Nephron progenitor cell (in vitro differentiated cells): ENCODE data around the gene ARHGAP25.
"Not testable (repeated sequence)": the region's sequence is repeated elsewhere in the genome, so short reads cannot be mapped to it uniquely, and the experiment has no call there.

Experiments
- DNase-seq: peaks from one replicate; pipeline ENCODE4 v3.0.0; 2021
- H3K27ac Mint-ChIP-seq: 2 replicates; pipeline ENCODE4 v1.8.0; 2021; ENCODE audit warnings: mild to moderate bottlenecking, moderate library complexity, mixed read lengths
- H3K27me3 Mint-ChIP-seq: 2 replicates; pipeline ENCODE4 v1.8.0; 2021; ENCODE audit warnings: mild to moderate bottlenecking, low read depth, mixed read lengths; ENCODE audit not compliant: poor library complexity
- H3K36me3 Mint-ChIP-seq: 2 replicates; pipeline ENCODE4 v1.8.0; 2021; ENCODE audit warnings: low read depth, mixed read lengths
- H3K4me1 Mint-ChIP-seq: 2 replicates; pipeline ENCODE4 v1.8.0; 2021; ENCODE audit warnings: mixed read lengths
- H3K4me3 Mint-ChIP-seq: 2 replicates; pipeline ENCODE4 v1.8.0; 2021; ENCODE audit warnings: mild to moderate bottlenecking, moderate library complexity, mixed read lengths
- H3K9me3 Mint-ChIP-seq: 2 replicates; pipeline ENCODE4 v1.8.0; 2021; ENCODE audit warnings: mild to moderate bottlenecking, moderate library complexity, mixed read lengths
- TF ChIP-seq, protein P1 (sequence below): fragments of 200-600 bp; sonication (generic); IDR thresholded peaks from 2 replicates; pipeline ENCODE4 v1.5.0; 2021; ENCODE audit warnings: antibody characterized with exemption

The ARHGAP25 gene

DNA sequence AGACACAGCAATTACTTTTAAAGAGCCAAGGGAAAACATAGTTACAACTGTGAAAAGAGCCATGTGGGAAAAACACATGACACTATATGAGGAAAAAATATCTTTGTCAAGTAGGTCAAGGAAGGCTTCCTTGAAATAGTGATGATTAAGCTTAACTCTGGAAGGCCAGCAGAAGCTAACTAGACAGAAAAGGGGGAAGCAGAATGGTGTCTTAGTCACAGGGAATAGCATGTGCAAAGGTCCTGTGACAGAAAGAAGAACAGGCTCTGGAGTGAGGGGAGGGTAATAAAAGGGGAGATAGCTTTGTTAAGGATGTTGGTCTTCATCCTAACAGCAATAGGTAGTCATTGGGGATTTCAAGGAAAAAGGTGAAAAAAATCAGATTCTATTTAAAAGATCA, 64.0 kb downstream of the ARHGAP25 start:
- Mint-ChIP-seq H3K27ac (no peak overlapping the region), H3K4me1 (peaks cover 19% of the 10 kb centered on the region), H3K4me3 (no peak overlapping the region), H3K27me3 (peaks cover 17% of the 10 kb centered on the region), H3K36me3 (no peaks in the 10 kb centered on the region), H3K9me3 (no peaks in the 10 kb centered on the region)
- DNase-seq, result no peak
- TF ChIP-seq, protein P1, sequence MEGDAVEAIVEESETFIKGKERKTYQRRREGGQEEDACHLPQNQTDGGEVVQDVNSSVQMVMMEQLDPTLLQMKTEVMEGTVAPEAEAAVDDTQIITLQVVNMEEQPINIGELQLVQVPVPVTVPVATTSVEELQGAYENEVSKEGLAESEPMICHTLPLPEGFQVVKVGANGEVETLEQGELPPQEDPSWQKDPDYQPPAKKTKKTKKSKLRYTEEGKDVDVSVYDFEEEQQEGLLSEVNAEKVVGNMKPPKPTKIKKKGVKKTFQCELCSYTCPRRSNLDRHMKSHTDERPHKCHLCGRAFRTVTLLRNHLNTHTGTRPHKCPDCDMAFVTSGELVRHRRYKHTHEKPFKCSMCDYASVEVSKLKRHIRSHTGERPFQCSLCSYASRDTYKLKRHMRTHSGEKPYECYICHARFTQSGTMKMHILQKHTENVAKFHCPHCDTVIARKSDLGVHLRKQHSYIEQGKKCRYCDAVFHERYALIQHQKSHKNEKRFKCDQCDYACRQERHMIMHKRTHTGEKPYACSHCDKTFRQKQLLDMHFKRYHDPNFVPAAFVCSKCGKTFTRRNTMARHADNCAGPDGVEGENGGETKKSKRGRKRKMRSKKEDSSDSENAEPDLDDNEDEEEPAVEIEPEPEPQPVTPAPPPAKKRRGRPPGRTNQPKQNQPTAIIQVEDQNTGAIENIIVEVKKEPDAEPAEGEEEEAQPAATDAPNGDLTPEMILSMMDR, result no peak

DNA sequence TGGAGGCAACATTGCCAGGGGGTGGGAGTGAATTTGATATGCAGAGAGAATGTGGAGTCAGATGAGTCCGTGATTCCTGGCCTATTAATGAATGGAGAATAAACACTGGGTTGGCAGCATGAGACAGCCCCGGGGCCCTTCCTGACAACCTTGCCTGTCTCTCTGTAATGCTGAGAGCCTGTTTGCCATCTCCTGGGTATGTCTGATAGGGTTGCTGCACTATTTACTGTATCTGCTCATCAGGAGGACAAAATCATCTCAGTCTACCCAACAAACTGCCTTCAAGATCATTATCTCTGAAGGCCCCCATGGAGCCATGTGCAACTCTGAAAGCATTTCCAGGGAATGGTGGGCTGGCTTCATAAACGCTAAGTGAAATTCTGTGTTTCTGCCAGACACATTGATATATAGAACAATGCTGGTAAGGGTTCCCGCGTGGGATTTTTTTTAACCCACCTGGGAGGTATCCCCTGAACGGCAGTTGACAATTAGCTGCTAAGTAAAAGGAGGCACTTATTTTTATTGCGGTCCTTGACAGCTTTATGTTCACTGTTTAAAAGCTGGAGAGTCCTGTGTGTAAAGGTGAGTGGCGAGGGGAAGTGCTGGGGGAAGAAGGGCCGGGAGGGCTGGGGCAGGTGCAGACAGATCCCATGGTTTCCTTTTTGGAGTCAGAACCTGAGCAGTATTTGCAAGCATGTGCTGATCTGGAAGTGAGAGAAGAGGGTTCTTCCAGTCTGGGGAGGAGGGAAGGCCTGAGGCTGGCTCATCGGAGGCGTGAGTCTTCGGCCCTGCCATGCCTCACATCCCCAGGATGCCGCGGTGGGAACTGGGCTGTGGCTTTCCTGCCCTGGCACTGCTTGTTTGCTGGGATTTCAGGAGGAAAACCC, 64.8 kb downstream of the ARHGAP25 start:
- Mint-ChIP-seq H3K4me1 (peaks cover 19% of the 10 kb centered on the region), H3K27me3 (peaks cover 22% of the 10 kb centered on the region), H3K36me3 (no peaks in the 10 kb centered on the region), H3K27ac (peak overlapping the region; percentile 13), H3K9me3 (no peaks in the 10 kb centered on the region), H3K4me3 (no peak overlapping the region)
- TF ChIP-seq, protein P1, result no peak
- peak; percentile 19 for DNase-seq

DNA sequence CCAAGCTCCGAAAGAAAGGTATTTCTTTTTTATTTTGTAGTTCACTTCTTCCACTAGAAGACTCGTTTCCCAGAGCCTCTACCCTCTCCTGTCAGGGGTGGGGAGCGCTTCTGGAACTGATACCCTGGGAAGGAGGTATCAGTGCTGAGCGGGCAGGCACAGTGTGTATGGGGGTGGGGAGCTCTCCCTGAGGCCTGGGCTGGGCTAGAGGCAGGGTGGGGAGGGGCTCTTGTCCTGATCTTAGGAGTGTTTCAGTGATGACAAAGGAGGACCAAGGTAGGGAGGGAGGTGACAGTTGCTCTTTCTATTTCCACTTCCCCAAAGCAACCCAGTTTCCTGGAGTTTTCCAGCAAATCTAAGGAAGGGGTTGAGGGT, 65.4 kb downstream of the ARHGAP25 start:
- peaks cover 26% of the 10 kb centered on the region for H3K27me3 Mint-ChIP-seq
- DNase-seq, result peak; percentile 18
- peaks cover 19% of the 10 kb centered on the region for H3K4me1 Mint-ChIP-seq
- no peaks in the 10 kb centered on the region for H3K36me3 Mint-ChIP-seq
- TF ChIP-seq, protein P1, result no peak
- no peaks in the 10 kb centered on the region for H3K9me3 Mint-ChIP-seq
- no peak overlapping the region for H3K4me3 Mint-ChIP-seq
- no peak overlapping the region for H3K27ac Mint-ChIP-seq

DNA sequence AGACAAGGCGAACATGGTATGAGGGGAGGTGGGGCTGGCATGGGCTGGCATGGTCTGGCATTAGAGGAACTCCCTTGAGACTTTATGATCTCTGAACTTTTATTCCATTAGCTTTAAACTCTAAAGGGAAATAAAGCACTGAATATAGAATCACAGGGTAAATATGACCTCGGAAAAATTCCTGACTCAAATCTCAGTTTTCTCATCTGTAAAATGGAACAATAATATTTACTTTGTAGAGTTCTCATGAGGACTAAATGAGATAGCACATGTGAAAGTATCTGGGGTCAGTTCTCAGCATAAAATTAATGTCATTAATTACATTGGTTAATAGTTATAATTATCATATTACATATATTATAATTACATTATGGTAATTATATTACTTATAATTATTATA, 65.9 kb downstream of the ARHGAP25 start:
- H3K36me3 Mint-ChIP-seq, result no peaks in the 10 kb centered on the region
- TF ChIP-seq, protein P1, result no peak
- H3K27ac Mint-ChIP-seq, result no peak overlapping the region
- H3K4me3 Mint-ChIP-seq, result no peak overlapping the region
- peaks cover 19% of the 10 kb centered on the region for H3K4me1 Mint-ChIP-seq
- no peak for DNase-seq
- H3K9me3 Mint-ChIP-seq, result no peaks in the 10 kb centered on the region
- H3K27me3 Mint-ChIP-seq, result peaks cover 26% of the 10 kb centered on the region

DNA sequence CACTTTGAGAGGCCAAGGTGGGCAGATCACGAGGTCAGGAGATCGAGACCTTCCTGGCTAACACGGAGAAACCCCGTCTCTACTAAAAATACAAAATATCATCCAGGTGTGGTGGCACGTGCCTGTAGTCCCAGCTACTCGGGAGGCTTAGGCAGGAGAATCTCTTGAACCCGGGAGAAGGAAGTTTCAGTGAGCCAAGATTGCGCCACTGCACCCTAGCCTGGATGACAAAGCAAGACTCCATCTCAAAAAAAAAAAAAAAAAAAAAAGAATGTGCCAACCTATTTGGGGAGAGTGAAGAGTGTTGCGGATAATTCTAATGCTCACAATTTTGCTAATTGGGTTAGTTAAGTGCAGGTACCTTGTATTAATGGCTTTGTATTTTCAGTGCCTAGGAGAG, 67.5 kb downstream of the ARHGAP25 start:
- DNase-seq, H3K36me3 Mint-ChIP-seq, H3K9me3 Mint-ChIP-seq, H3K4me3 Mint-ChIP-seq, H3K27ac Mint-ChIP-seq: not testable (repeated sequence)
- Mint-ChIP-seq H3K27me3 (peaks cover 21% of the 10 kb centered on the region), H3K4me1 (peaks cover 19% of the 10 kb centered on the region)

DNA sequence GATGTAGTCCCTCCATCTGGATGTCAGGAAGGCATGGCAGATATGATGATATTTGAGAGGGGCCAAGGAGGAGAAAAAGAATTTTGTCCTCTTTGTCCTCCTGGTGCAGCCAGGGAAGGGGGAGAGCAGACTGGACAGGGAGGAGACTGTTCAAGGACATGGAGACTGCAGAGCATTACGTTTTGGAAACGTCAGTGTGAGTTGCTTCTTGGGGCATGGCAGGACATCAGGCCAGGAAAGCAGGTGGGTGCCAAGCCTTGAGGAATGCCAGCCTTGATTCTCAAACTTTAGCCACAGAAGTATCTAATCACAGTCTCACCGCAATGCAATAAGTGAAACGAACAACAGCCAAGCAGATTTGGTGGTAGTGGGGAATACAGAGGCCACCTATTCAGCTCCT, 70.4 kb downstream of the ARHGAP25 start:
- Mint-ChIP-seq H3K27ac (no peak overlapping the region), H3K36me3 (no peaks in the 10 kb centered on the region), H3K9me3 (no peaks in the 10 kb centered on the region), H3K27me3 (peaks cover 25% of the 10 kb centered on the region), H3K4me3 (no peak overlapping the region), H3K4me1 (peaks cover 9% of the 10 kb centered on the region)
- DNase-seq, result no peak
- TF ChIP-seq, protein P1, result no peak
